HG03025 (cell line): ENCODE results near the gene PRR14.

ENCODE experiments used
- ATAC-seq: cut with Tn5 transposase; IDR thresholded peaks from one replicate; pipeline ENCODE4 v1.9.1; 2021; ENCODE audit warnings: mild to moderate bottlenecking, moderate library complexity; ENCODE audit not compliant: unreplicated experiment, low FRiP score

The PRR14 gene

GRCh38 chr16:30650369-30651123 is at the start of gene PRR14:
TSS of gene PRR14 (plus strand) at chr16:30650960. CDS start at chr16:30651646, 686 bp downstream.
- ATAC-seq, result peak; percentile 62

DNA sequence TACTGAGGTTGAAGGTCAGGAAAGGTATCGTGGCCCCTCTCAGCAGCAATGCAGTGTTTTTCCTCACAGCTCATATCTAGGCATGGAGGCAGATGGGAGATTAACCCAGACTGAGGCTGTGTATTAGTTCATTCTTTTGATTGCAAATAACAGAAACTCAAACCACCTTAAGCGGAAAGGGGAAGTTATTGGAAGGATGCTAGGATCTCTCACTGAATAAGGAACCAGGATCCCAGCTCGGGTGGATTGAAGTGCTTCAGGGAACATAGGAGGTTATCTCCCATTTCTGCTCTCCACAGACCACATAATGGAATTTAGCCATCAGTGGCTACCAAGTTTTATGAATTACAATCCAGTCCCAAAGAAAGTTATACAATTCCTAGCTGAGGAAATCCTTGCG is 48.8 kb upstream of the PRR14 start:
- ATAC-seq, result no peak

- no peak for ATAC-seq
Observed at GRCh38 chr16:30602616-30603277, 48.0 kb upstream of the PRR14 start.

DNA sequence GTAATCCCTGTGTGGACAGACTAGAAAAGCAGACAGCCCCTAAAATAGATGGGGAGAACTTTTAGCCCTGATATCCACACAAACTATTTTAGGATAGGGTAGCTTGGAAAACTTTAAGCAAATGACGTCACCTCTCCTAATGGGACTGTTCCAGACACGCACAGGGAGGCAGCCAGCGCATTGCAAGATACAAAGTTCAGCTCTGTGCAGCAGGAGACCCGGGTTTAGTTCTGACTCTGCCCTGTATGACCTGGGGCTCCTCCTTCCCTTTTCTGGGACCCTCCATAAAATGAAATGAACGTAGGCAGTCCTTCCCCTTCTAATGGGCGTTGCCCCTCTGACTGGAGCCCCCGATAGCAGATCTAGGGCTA is 46.8 kb upstream of the PRR14 start:
- ATAC-seq, result no peak

DNA sequence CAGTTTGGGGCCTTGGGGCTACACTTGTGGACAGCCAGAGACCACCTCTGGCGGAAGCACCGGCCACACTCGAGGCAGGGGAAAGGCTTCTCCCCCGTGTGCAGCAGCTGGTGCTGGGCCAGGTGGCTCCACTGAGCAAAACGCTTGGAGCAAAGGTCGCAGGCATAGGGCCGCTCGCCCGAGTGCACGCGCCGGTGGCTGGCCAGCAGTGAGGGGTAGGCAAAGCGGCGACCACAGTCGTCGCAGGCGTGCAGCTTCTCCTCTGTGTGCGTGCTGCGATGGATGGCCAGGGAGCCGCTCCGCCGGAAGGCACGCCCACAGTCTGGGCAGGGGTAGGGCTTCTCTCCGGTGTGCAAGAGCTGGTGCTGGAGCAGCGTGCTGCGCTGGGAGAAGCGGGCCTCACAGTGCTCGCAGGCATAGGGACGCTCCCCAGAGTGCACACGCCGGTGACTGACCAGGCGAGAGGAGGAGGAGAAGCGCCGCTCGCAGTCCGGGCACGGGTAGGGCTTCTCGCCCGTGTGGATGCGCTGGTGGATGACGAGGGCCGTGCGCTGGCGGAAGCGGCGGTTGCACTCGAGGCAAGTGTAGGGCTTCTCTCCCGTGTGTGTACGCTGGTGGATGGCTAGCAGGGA is 46.3 kb upstream of the PRR14 start:
- no peak for ATAC-seq

DNA sequence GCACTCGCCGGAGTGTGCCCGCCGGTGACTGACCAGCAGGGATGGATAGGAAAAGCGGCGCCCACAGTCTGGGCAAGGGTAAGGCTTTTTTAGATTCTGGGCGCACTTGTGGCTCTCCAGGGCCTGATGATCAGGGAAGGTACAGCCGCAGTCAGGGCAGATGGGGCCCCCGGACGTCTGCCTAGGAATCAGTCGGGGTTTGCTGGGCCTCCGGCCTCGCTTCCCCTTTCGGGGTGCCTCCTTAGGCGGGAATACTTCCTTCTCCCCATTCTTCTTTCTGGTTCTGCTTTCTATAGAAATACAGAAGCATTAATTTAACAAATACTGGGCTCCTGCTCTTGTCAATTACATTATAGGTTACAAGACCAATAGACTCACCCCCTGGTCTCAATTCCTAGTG is 45.6 kb upstream of the PRR14 start:
- ATAC-seq, result no peak

DNA sequence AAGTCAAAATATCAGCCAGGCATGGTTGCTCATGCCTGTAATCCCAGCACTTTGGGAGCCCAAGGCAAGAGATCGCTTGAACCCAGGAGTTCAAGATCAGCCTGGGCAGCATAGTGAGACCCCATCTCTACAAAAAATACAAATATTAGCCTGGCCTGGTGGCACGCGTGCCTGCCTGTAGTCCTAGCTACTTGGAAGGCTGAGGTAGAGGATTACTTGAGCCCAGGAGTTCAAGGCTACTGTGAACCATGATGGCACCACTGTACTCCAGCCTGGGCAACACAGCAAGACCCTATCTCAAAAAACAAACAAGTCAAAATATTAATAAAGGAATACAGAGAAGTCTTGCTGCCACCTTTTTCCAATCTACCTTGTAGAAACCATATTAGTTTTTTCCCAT is 44.8 kb upstream of the PRR14 start:
- ATAC-seq, result no peak

DNA sequence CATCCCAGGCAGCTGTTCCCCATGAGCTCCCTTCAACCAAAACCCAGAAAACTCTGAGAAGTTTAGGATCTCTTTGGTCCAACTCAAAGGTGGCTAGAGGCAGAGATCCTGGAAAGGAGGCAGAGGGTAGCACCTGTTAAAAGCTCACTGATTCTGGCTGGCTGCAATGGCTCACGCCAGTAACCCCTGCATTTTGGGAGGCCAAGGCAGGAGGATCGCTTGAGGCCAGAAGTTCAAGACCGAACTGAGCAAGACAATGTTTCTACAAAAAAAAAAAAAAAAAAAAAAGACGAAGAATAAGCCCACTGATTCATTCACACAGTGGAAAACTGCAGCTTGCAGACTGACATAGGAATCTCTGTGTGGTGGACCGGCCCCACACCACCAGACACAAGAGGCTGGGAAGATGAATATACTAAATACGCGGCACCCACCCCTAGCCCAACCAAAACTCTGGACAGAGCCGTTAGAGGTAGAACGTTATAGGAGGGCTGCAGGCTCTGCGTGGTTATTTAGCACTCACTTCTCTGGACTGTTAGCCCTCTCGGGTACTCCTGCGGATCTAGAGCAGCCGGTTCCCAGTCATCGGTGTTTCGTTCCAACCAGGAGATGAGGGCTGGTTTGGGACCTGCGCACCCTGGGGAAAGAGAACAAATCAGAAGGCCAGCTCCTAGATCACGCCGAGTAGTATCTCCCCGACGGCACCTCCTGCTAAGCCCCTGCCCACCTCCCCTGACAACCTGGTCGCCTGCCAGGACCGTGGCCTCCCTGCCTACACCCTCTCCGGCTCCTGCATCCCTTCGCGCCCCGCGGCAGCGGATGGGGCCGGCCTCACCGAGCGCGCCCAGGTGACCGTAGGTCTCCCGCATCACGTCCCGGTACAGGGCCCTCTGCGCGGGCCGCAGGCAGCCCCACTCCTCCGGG is 41.5 kb upstream of the PRR14 start:
- ATAC-seq, result peak; percentile 27

DNA sequence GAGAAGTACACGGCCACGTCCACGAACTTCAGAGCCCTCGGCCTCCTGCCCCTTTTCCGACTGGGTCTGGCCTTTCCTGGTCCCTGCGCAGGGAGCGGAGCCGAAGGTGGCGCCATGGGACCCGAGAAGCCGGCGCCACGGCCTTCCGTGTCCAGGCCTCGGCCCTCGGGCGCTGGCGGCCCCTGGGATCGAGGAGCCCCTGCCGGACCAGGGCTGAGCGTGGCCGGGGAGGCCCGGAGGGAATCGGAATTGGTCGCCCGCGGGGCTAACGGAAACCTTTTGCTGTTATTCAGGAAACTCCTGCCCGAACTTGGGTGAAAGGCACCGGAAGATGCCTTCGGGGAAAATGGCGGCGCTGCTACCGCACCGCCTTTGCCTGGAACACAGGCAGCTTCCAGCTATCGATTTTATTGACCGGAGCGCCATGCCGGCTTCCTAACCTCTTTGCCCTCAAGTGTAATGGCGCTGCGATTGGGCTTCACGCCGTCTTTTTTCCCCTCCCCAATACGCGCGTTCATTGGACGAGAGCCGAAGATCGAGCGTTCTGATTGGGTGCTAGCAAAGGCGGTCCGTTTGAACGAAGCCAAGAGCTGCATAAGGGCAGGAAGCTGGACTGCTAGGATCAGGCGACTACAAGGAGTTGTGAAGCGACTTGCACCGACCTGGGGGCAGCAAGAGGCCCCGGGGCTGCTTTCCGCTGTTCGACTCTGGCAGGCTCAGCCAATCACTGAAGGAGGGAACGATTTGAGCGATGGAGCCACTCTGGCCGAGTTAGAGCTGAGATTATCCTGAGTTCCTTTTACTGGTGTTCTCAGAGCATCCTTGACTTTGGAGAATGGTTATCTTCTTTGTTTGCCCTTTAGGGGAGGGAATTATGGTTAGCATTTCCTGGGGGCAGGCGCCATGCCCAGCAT is 40.6 kb upstream of the PRR14 start, which contains the start of gene ZNF689:
Gene ZNF689, minus strand, starts transcription at position 464 of the 914 bp plus-strand sequence. Its CDS starts 348 bp downstream, at position 116.
- ATAC-seq, result peak; percentile 77

DNA sequence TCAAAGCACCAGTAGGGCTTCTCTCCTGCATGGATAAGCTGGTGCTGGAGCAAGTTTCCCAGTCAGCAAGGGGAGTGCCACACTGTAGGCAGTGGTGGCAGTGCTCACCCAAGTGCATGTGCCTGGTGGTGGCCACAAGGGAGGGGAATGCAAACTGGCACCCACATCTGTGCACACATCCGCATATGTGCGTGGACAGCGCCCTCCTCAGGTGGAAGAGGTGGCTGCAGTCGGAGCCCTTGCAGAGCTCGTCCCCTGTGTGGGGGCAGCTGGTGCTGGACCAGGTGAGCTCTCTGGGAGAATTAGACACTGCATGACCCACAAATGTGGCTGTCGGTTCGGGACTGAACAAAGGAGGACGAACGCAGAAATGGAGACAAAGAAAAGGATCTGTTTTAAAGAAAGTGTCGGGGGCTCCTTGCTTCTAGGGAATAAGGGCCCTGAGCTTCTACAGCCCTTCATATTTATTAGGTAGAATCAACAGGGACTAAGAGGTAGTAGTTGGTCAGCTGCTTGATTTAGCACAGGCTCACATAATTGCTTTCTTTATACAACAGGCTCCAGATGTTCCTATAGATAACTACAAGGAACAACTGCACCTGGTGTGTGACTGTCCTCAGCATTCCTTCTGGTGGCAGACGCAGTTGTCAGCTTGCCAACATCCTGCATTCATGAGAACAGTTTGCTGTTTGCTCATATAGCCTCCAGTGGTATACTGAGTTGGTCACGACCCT is 35.2 kb upstream of the PRR14 start:
- ATAC-seq, result no peak

DNA sequence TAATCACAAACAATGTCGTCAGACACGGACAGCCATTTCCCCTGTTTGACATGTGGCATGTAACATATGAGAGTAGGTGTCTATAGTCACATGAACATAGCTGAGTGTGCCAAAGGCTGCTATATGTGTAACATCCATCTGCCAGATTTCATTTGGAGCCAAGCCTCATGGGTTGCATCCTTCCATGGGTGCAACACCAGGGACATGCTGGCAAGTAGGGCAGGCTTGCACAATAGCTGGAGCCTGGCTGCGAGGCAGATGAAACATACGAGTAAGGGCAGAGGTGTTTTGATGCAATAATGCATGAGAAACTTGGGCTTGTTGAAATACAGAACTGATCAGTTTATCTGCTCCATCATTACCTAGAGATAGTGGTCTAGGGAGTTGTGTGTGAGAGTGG is 31.6 kb upstream of the PRR14 start:
- ATAC-seq, result no peak

DNA sequence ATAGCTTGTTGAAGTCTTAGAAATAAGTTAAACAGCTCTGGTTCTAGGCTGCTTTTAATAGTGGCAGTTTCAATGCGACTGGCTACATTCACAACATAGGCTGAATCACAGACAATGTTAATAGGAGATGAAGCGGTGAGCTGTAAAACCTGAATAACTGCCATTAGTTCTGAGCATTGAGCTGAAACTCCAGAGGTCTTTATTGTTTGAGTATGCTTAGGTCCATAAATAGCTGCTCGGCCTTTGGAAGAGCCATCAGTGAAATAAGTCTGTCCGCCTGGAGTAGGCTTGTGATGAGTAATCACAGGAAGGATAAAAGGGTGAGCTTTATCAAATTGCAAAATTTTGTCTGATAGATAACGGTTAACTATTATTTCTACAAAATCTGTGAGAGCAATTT is 31.1 kb upstream of the PRR14 start:
- no peak for ATAC-seq

GRCh38 chr16:30620169-30620568 is 30.6 kb upstream of the PRR14 start:
- ATAC-seq, result no peak

- no peak for ATAC-seq
Observed at GRCh38 chr16:30621765-30622164, 29.0 kb upstream of the PRR14 start.

- ATAC-seq, result no peak
Observed at GRCh38 chr16:30622455-30623032, 28.2 kb upstream of the PRR14 start.

DNA sequence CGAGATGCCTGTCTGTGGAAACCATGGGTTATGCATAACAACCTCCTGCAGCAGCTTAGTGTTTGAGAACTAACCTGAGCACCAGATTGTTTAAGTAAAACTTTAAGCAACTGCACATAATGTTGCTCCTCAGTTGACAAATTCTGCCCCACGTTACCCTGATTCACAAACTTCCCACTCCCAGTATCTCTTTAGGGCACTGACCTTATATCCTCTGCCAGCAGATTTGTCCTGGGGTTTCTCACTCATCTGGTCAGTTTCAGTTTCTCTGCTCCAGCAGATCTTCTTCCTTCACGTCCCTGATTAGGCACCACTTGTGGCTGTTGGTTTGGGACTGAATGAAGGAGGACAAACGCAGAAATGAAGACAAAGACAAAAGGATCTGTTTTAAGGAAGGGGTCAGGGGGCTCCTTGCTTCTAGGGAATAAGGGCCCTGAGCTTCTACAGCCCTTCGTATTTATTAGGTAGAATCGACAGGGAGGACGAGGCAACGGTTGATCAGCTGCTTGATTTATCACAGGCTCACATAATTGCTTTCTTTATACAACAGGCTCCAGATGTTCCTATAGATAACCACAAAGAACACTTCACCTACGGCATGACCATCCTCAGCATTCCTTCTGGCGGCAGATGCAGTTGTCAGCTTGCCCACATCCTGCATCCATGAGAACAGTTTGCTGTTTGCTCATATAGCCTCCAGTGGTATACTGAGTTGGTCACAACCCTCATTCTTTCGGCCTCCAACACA is 27.1 kb upstream of the PRR14 start:
- no peak for ATAC-seq

GRCh38 chr16:30626236-30626635 is 24.5 kb upstream of the PRR14 start:
- ATAC-seq, result no peak
